OCI-LY7 (cell line): ENCODE data around the gene PATJ. TPM values are rescaled to one million over a fixed set of nuclear protein-coding genes. Genes with fewer than 3 reads are reported as not detected.

Experiments
- BruUV-seq: library from RNA; stranded (reverse); fragments of 400-500 nt; replicated peaks from 2 replicates; lab custom pipeline; 2021; lab: Mats Ljungman, UMichigan
- CTCF ChIA-PET: fragments of 300-600 bp; sonication (Branson Sonifier 250); formaldehyde crosslinking; loops from one replicate; lab custom pipeline; 2022; ENCODE audit warnings: antibody characterized with exemption; ENCODE audit not compliant: unreplicated experiment; lab: Charles Lee
- POLR2A ChIA-PET: fragments of 300-600 bp; sonication (Branson Sonifier 250); formaldehyde crosslinking; loops from one replicate; lab custom pipeline; 2022; ENCODE audit warnings: antibody characterized with exemption; lab: Charles Lee
- DNase-seq: peaks from one replicate; pipeline ENCODE4 v3.0.0-alpha.2; 2015; ENCODE audit warnings: low spot score
- H2AFZ ChIP-seq: fragments of 200-600 bp; sonication (generic), shearing (Covaris generic); 2 replicates; pipeline ENCODE4 v1.6.1; 2014; ENCODE audit warnings: mild to moderate bottlenecking, antibody characterized with exemption, low read length, moderate library complexity
- H3K27ac ChIP-seq: fragments of 200-600 bp; sonication (generic); 2 replicates; pipeline ENCODE4 v1.5.1; 2014; ENCODE audit warnings: mixed run types, low read depth, mild to moderate bottlenecking, moderate library complexity, low read length, inconsistent platforms; ENCODE audit not compliant: poor library complexity, severe bottlenecking
- H3K36me3 ChIP-seq: fragments of 200-600 bp; sonication (generic); 2 replicates; pipeline ENCODE4 v1.6.1; 2014; ENCODE audit warnings: mild to moderate bottlenecking, antibody characterized with exemption, low read length, moderate library complexity, mixed read lengths; ENCODE audit not compliant: insufficient read depth
- H3K4me1 ChIP-seq: fragments of 200-600 bp; sonication (generic); 2 replicates; pipeline ENCODE4 v1.5.1; 2014; ENCODE audit warnings: mild to moderate bottlenecking, low read length; ENCODE audit not compliant: insufficient read depth, poor library complexity, severe bottlenecking
- H3K4me2 ChIP-seq: fragments of 200-600 bp; sonication (generic); 2 replicates; pipeline ENCODE4 v1.6.1; 2014; ENCODE audit warnings: mild to moderate bottlenecking, low read length
- H3K4me3 ChIP-seq: fragments of 200-600 bp; sonication (generic); 2 replicates; pipeline ENCODE4 v1.5.1; 2014; ENCODE audit warnings: mild to moderate bottlenecking, low read depth, low read length; ENCODE audit not compliant: poor library complexity, severe bottlenecking
- H3K79me2 ChIP-seq: fragments of 200-600 bp; sonication (generic); 2 replicates; pipeline ENCODE4 v1.6.1; 2016; ENCODE audit warnings: low read depth, mild to moderate bottlenecking, low read length, moderate library complexity, mixed read lengths; ENCODE audit not compliant: insufficient read depth
- H3K9me2 ChIP-seq: fragments of 200-600 bp; sonication (generic); 2 replicates; pipeline ENCODE4 v1.6.1; 2016; ENCODE audit warnings: mild to moderate bottlenecking, low read length, mixed read lengths; ENCODE audit not compliant: insufficient read depth
- H3K9me3 ChIP-seq: fragments of 200-600 bp; sonication (generic); 2 replicates; pipeline ENCODE4 v1.6.1; 2014; ENCODE audit warnings: mild to moderate bottlenecking, mixed run types, low read length, mixed read lengths
- H4K20me1 ChIP-seq: fragments of 200-600 bp; sonication (generic); 2 replicates; pipeline ENCODE4 v1.6.1; 2014; ENCODE audit warnings: mild to moderate bottlenecking, antibody characterized with exemption, low read length, moderate library complexity, mixed read lengths; ENCODE audit not compliant: insufficient read depth
- CTCF ChIP-seq: fragments of 200-600 bp; sonication (generic); conservative IDR thresholded peaks from 2 replicates; pipeline ENCODE4 v1.5.1; 2014; ENCODE audit warnings: mild to moderate bottlenecking, antibody characterized with exemption, low read length, moderate library complexity, mixed read lengths
- EZH2phosphoT487 ChIP-seq: fragments of 200-600 bp; sonication (generic); IDR thresholded peaks from 2 replicates; pipeline ENCODE4 v1.6.1; 2018; ENCODE audit warnings: low read depth, borderline replicate concordance, mild to moderate bottlenecking, mixed run types, antibody characterized with exemption, low read length, moderate library complexity, mixed read lengths
- intact Hi-C: fragments of 100-400 bp; cut with micrococcal nuclease; formaldehyde crosslinking; loops from one replicate; pipeline ENCODE4 v1.10.0; 2022; ENCODE audit not compliant: unreplicated experiment
- microRNA-seq: library from miRNA; unstranded; fragments of <30 nt; microRNA quantifications from one replicate; pipeline ENCODE4 v1.2.0, GENCODE V29; 2022; ENCODE audit warnings: borderline replicate concordance
- small RNA-seq: library from RNA; depleted of rRNA; stranded (forward); fragments of <200 nt; gene quantifications from one replicate; pipeline ENCODE3, GENCODE V24; 2014
- total RNA-seq, 2 experiments: library from RNA; depleted of rRNA in 1 of 2; stranded (reverse); fragments of >200 nt in 1 of 2; shearing (Covaris generic) in 1 of 2; gene quantifications; 2 replicates each; pipeline ENCODE4 v1.2.3, GENCODE V29; 2014 to 2022

PATJ gene
- total RNA-seq, 2 experiments from 2014 or later, result 0.95 to 4.0 TPM

- no peak overlapping the region for H3K4me2 ChIP-seq
- no peak overlapping the region for H2AFZ ChIP-seq
- no peak for DNase-seq
- no peak overlapping the region for H3K4me3 ChIP-seq
- ChIA-PET CTCF (no interaction called here), POLR2A (no interaction called here)
- intact Hi-C loops, result no loop called here
- H3K4me1 ChIP-seq, result no peaks in the 10 kb centered on the region
- no peaks in the 10 kb centered on the region for H3K9me2 ChIP-seq
- no peaks in the 10 kb centered on the region for H3K9me3 ChIP-seq
- no TSS peak for BruUV-seq
- H3K36me3 ChIP-seq, result no peaks in the 10 kb centered on the region
- no peak overlapping the region for H3K27ac ChIP-seq
- no peaks in the 10 kb centered on the region for H3K79me2 ChIP-seq
- no peaks in the 10 kb centered on the region for H4K20me1 ChIP-seq
- TF ChIP-seq CTCF, result no peak
- TF ChIP-seq EZH2phosphoT487, result no peak
These were observed 485.2 kb downstream of the PATJ start for GRCh38 chr1:62227496-62227895.

Small RNA genes lying within 50 kb of the gene (microRNA-seq; reads per million reads assigned to microRNA genes)
- not detected for gene MIR3116-1
- gene MIR3116-2, result not detected

Small RNA genes lying within 50 kb of the gene (small RNA-seq; reads per million reads assigned to genes)
- gene LAMTOR5P1 (not detected), gene MIR3116-1 (not detected), gene RN7SL180P (not detected), gene RNU6-1177P (not detected), gene RNU6-414P (not detected)

Other genes starting within 250 kb of the PATJ start
- 40.8 and 44.9 TPM in 2 replicates for gene TM2D1, start 17.3 kb upstream of the PATJ start, total RNA-seq (2014; rRNA removed; shearing (Covaris generic))
- 33.8 and 34.9 TPM in 2 replicates for gene TM2D1, start 17.3 kb upstream of the PATJ start, total RNA-seq (2022)